ENCODE measurements around the gene ZNF486. TPM values are rescaled to one million over a fixed set of nuclear protein-coding genes. Genes with fewer than 3 reads are reported as not detected.

ZNF486 gene
- total RNA-seq, 1 donor from 2014 or later, result 4.3 TPM

- intact Hi-C loops (cut with DNase I), result no loop called here
Observed at GRCh38 chr19:20233105-20233504, 66.1 kb downstream of the ZNF486 start.

DNA sequence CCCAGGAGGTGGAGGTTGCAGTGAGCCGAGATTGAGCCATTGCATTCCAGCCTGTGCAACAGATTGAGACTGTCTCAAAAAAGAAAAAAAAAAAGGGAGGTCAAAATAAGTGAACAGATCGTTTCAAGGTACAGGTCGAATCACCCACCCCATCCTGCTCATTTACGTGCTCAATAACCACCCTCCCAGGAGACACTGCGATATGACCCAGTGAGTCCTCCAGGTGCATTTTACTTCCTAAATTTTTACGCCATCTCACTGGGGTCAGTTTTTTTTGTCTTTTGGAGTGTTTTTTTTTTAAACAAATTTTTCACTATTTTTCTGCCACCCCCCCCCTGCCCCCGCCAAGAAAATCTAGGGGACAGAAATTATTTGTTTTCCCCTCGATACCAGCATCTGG, 68.1 kb downstream of the ZNF486 start:
- no peak for ATAC-seq
- no peak for TF ChIP-seq CTCF (IDR thresholded peaks at IDR 0.05)
- Histone ChIP-seq H3K27ac (no peak overlapping the region), H3K9me3 (peaks cover 3% of the 10 kb centered on the region), H3K4me3 (no peak overlapping the region), H3K4me1 (peaks cover 4% of the 10 kb centered on the region), H3K36me3 (no peaks in the 10 kb centered on the region), H3K27me3 (no peaks in the 10 kb centered on the region)
- DNase-seq, result no peak
- intact Hi-C loops (cut with DNase I), result no loop called here

More at GRCh38 chr19:20233105-20233504, 66.1 kb downstream of the ZNF486 start:
- H3K36me3 ChIP-seq, result no peaks in the 10 kb centered on the region
- DNase-seq (no peak), ATAC-seq (no peak)
- no peak overlapping the region for H3K4me3 ChIP-seq
- peaks cover 4% of the 10 kb centered on the region for H3K4me1 ChIP-seq
- peaks cover 3% of the 10 kb centered on the region for H3K9me3 ChIP-seq
- H3K27me3 ChIP-seq, result no peaks in the 10 kb centered on the region
- no peak overlapping the region for H3K27ac ChIP-seq
- no peak for TF ChIP-seq CTCF (IDR thresholded peaks at IDR 0.05)

GRCh38 chr19:20237773-20238623, 71.0 kb downstream of the ZNF486 start:
- no peak for TF ChIP-seq CTCF (IDR thresholded peaks at IDR 0.05)
- peaks cover 4% of the 10 kb centered on the region for H3K4me1 ChIP-seq
- no peaks in the 10 kb centered on the region for H3K9me3 ChIP-seq
- peak; percentile 96 for ATAC-seq
- H3K27me3 ChIP-seq, result no peaks in the 10 kb centered on the region
- intact Hi-C loops (cut with DNase I), result no loop called here
- peak overlapping the region; percentile 67 for H3K4me3 ChIP-seq
- peak overlapping the region; percentile 24 for H3K27ac ChIP-seq
- DNase-seq, result peak; percentile 88
- H3K36me3 ChIP-seq, result no peaks in the 10 kb centered on the region

DNA sequence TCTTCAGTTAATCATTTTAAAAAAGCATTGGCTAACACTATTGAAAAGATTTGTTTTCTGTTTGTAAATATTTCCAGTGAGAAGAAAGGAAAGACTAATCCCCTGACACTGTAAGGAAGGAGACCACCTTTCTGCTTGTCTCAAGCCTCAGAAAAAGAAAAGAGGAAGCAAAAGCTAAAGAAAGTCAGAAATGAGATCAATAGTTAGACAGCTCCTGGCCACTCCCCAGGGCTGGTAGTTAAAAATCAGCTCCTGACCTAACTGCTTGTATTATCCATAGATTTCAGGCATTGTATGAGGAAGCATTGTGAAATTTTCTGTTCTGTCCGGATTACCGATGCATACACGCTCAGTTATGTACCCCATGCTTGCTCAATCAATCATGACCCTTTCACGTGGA, 76.6 kb downstream of the ZNF486 start:
- intact Hi-C loops (cut with DNase I), result no loop called here

GRCh38 chr19:20244356-20244755, 77.3 kb downstream of the ZNF486 start:
- Histone ChIP-seq H3K9me3 (no peaks in the 10 kb centered on the region), H3K36me3 (no peaks in the 10 kb centered on the region), H3K4me3 (no peak overlapping the region), H3K27ac (no peak overlapping the region), H3K27me3 (no peaks in the 10 kb centered on the region), H3K4me1 (peaks cover 4% of the 10 kb centered on the region)
- intact Hi-C loops (cut with DNase I), result no loop called here
- TF ChIP-seq CTCF (IDR thresholded peaks at IDR 0.05), result no peak
- DNase-seq (no peak), ATAC-seq (no peak)

More for the DNA sequence above, 76.6 kb downstream of the ZNF486 start:
- H3K27me3 ChIP-seq, result no peaks in the 10 kb centered on the region
- peaks cover 1% of the 10 kb centered on the region for H3K4me1 ChIP-seq
- no peaks in the 10 kb centered on the region for H3K9me3 ChIP-seq
- no peak for TF ChIP-seq CTCF (IDR thresholded peaks at IDR 0.05)
- H3K4me3 ChIP-seq, result no peak overlapping the region
- ATAC-seq (no peak), DNase-seq (no peak)
- H3K27ac ChIP-seq, result no peak overlapping the region
- H3K36me3 ChIP-seq, result no peaks in the 10 kb centered on the region

Measured in upper lobe of right lung (tissue), 1 donor.